Effector memory CD4-positive, alpha-beta T cell (primary cell): Measurements from ENCODE around the gene SF3B2.
"Not testable (repeated sequence)": the region's sequence is repeated elsewhere in the genome, so short reads cannot be mapped to it uniquely, and the experiment has no call there.

Experiments
- DNase-seq, 3 donors: peaks; one replicate each; pipeline ENCODE4 v3.0.0-alpha.2; 2020
- H3K27ac ChIP-seq: 2 replicates; pipeline ENCODE4 v1.7.0; 2013; ENCODE audit warnings: mild to moderate bottlenecking, low read length, moderate library complexity; ENCODE audit not compliant: insufficient read depth, poor library complexity, severe bottlenecking
- H3K27me3 ChIP-seq: replicated peaks from 2 replicates; pipeline ENCODE4 v1.7.0; 2013; ENCODE audit warnings: mild to moderate bottlenecking, low read length; ENCODE audit not compliant: insufficient read depth, control insufficient read depth, poor library complexity, severe bottlenecking
- H3K36me3 ChIP-seq: 2 replicates; pipeline ENCODE4 v1.7.0; 2013; ENCODE audit warnings: mild to moderate bottlenecking, low read length, moderate library complexity; ENCODE audit not compliant: control insufficient read depth, insufficient read depth
- H3K4me1 ChIP-seq: 2 replicates; pipeline ENCODE4 v1.7.0; 2013; ENCODE audit warnings: low read length, mild to moderate bottlenecking; ENCODE audit not compliant: control insufficient read depth, insufficient read depth, poor library complexity, severe bottlenecking
- H3K4me3 ChIP-seq: 2 replicates; pipeline ENCODE4 v1.7.0; 2013; ENCODE audit warnings: low read length, low read depth, mild to moderate bottlenecking; ENCODE audit not compliant: insufficient read depth, poor library complexity, severe bottlenecking
- H3K9me3 ChIP-seq: 2 replicates; pipeline ENCODE4 v1.7.0; 2013; ENCODE audit warnings: mild to moderate bottlenecking, low read length, moderate library complexity; ENCODE audit not compliant: control insufficient read depth

The SF3B2 gene

GRCh38 chr11:66010036-66010435 is 42.1 kb upstream of the SF3B2 start:
- not testable (repeated sequence) for H3K36me3 ChIP-seq, DNase-seq, H3K9me3 ChIP-seq, H3K4me1 ChIP-seq, H3K27ac ChIP-seq, H3K4me3 ChIP-seq
- peaks cover 22% of the 10 kb centered on the region for H3K27me3 ChIP-seq

GRCh38 chr11:66011239-66011784 is 40.9 kb upstream of the SF3B2 start:
- Histone ChIP-seq H3K4me1 (peaks cover 6% of the 10 kb centered on the region), H3K4me3 (no peak overlapping the region), H3K36me3 (no peaks in the 10 kb centered on the region), H3K9me3 (no peaks in the 10 kb centered on the region), H3K27me3 (peaks cover 22% of the 10 kb centered on the region), H3K27ac (no peak overlapping the region)
- DNase-seq, result no peak

- H3K27ac ChIP-seq, result no peak within 1 kb of the TSS
- DNase-seq, result no peak
- H3K9me3 ChIP-seq, result no peaks in the 10 kb centered on the region
- peaks cover 6% of the 10 kb centered on the region for H3K4me1 ChIP-seq
- peaks cover 22% of the 10 kb centered on the region for H3K27me3 ChIP-seq
- no peak within 1 kb of the TSS for H3K4me3 ChIP-seq
- H3K36me3 ChIP-seq, result no peaks in the 10 kb centered on the region
Measured at GRCh38 chr11:66011785-66012303, 40.3 kb upstream of the SF3B2 start, which contains the start of gene CST6. Gene CST6, plus strand, starts transcription at chr11:66012008. Its CDS starts 37 bp downstream, at chr11:66012045.

- no peaks in the 10 kb centered on the region for H3K9me3 ChIP-seq
- DNase-seq, result no peak
- H3K27ac ChIP-seq, result no peak overlapping the region
- peaks cover 22% of the 10 kb centered on the region for H3K27me3 ChIP-seq
- peaks cover 6% of the 10 kb centered on the region for H3K4me1 ChIP-seq
- H3K4me3 ChIP-seq, result no peak overlapping the region
- no peaks in the 10 kb centered on the region for H3K36me3 ChIP-seq
Measured at GRCh38 chr11:66012371-66012945, 39.7 kb upstream of the SF3B2 start.

DNA sequence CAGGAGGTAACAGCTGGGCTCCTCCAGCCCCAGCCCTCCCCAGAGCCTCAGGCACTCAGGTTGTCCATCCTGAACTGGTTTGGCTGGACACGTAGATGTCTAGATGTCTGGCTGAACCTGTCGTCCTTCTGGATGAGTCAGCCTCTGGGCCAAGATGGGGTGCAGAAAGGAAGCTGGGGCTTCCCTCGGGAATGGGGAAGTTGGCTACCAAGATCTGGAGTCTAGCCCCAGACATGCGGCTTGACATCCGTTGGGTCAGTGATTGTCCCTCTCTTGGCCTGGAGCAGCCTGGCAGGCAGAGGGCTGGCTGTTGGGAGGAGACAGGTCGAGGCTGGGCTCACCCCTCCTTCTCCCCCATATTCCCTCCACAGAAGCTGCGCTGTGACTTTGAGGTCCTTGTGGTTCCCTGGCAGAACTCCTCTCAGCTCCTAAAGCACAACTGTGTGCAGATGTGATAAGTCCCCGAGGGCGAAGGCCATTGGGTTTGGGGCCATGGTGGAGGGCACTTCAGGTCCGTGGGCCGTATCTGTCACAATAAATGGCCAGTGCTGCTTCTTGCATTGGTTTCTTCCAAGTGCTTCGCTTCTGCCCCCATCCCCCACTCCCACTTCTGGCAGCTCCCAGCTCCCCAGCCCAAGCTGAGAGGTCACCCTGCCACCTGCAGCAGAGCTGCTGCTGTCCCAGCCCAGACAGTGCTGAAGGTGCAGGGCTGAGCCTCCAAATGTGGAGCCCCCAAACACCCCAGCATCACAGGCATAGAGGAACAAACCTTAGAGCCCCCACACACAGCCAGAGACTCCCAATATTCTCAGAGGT is 39.0 kb upstream of the SF3B2 start:
- Histone ChIP-seq H3K27ac (no peak overlapping the region), H3K4me1 (peaks cover 6% of the 10 kb centered on the region)
- DNase-seq, result no peak

DNA sequence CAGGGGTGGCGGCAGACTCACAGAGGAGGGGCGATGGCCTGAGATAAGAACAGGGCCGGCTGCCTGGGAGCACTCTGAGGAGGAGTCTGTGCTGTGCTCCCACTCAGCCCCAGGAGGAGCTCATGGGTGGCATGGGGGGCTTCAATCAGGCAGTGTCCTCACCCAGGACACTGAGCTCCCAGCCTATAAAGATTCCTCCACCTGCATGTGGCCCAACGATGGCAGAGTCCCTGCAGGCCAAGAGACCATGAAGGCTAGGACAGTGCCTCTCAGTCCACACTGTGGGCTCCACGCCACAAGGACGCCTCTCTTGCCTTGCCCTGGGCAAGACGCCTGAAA is 38.4 kb upstream of the SF3B2 start:
- H3K27me3 ChIP-seq, result peaks cover 22% of the 10 kb centered on the region
- peaks cover 6% of the 10 kb centered on the region for H3K4me1 ChIP-seq
- no peaks in the 10 kb centered on the region for H3K36me3 ChIP-seq
- no peak overlapping the region for H3K4me3 ChIP-seq
- no peak for DNase-seq
- H3K9me3 ChIP-seq, result no peaks in the 10 kb centered on the region
- no peak overlapping the region for H3K27ac ChIP-seq

More for the DNA sequence above, 39.0 kb upstream of the SF3B2 start:
- Histone ChIP-seq H3K9me3 (no peaks in the 10 kb centered on the region), H3K36me3 (no peaks in the 10 kb centered on the region), H3K27me3 (peaks cover 22% of the 10 kb centered on the region), H3K4me3 (no peak overlapping the region)

- peaks cover 6% of the 10 kb centered on the region for H3K4me1 ChIP-seq
- no peaks in the 10 kb centered on the region for H3K9me3 ChIP-seq
- H3K27ac ChIP-seq, result no peak overlapping the region
- no peaks in the 10 kb centered on the region for H3K36me3 ChIP-seq
- peaks cover 22% of the 10 kb centered on the region for H3K27me3 ChIP-seq
- H3K4me3 ChIP-seq, result no peak overlapping the region
- no peak for DNase-seq
Measured at GRCh38 chr11:66014804-66015453, 37.2 kb upstream of the SF3B2 start.

- Histone ChIP-seq H3K27ac (no peak overlapping the region), H3K9me3 (no peaks in the 10 kb centered on the region), H3K27me3 (peaks cover 22% of the 10 kb centered on the region), H3K4me1 (peaks cover 6% of the 10 kb centered on the region), H3K36me3 (no peaks in the 10 kb centered on the region), H3K4me3 (no peak overlapping the region)
- no peak for DNase-seq
Measured at GRCh38 chr11:66015454-66015881, 36.7 kb upstream of the SF3B2 start.

DNA sequence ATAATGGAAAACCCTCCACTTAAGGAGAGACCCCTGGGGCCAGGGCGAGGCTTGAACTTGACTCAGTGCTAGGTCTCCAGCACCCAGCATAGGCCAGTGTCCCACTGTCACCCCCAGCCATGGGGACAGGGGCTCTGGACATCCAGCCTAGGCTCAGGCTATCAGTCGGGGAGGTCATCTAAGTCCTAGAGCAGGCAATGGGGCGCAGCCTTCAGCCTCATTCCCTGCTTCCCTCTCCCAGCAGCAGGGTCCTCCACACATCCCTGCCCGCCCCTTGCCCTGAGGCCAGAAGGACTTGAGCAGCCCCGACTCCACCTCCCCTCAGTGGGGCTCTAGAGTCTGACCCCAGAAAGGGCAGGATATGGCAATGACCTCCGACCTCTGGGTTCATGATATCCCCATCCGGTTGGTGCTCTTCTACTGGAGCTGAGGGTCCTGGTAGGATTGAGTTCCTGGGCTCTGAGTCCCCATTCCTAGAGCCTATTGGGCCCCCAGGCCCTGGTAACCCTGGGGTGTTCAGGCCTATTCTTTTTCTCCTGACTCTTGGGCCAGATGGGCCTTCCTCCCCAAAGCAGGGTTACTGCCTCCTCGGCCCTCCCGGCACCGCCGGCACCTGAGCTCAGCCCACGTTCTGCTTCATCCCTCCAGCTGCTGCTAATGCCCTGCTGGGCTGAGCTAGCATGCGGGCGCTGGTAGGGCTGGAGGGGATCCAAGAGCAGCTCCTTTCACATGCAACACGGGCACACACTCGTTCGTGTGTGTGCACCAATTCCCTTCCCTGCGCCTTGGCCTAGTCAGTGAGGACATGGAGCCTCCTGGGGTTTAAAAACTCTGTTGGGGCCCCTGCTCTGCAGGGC is 36.0 kb upstream of the SF3B2 start:
- DNase-seq, result no peak
- Histone ChIP-seq H3K36me3 (no peaks in the 10 kb centered on the region), H3K4me1 (peaks cover 6% of the 10 kb centered on the region), H3K27me3 (peaks cover 21% of the 10 kb centered on the region), H3K9me3 (no peaks in the 10 kb centered on the region), H3K4me3 (no peak overlapping the region), H3K27ac (no peak overlapping the region)
